Lower leg skin (tissue), 4 donors: ENCODE measurements around the gene SLC1A7. TPM values are rescaled to one million over a fixed set of nuclear protein-coding genes. Genes with fewer than 3 reads are reported as not detected.

Experiments used
- DNase-seq, 2 donors: peaks; one replicate each; pipeline ENCODE4 v3.0.0-alpha.2; 2019; ENCODE audit warnings: low spot score in 2 of 2
- H3K4me3 ChIP-seq: fragments of 200-600 bp; sonication (generic); 2 replicates; pipeline ENCODE4 v1.5.1; 2017; ENCODE audit warnings: mild to moderate bottlenecking, low read depth; ENCODE audit not compliant: poor library complexity, severe bottlenecking
- POLR2A ChIP-seq, 2 donors: fragments of 450-650 bp; IDR thresholded peaks; one replicate each; pipeline ENCODE4 v1.6.1; 2016 to 2017; ENCODE audit warnings: antibody characterized with exemption in 2 of 2, mild to moderate bottlenecking in 1 of 2, moderate library complexity in 1 of 2
- WGBS, 2 donors: methylation state at CpG; one replicate each; pipeline ENCODE4 v1.1.5; 2018; 5-methylcytosine and 5-hydroxymethylcytosine counted together
- intact Hi-C: fragments of 100-400 bp; cut with DNase I; formaldehyde crosslinking; loops from one replicate; pipeline ENCODE4 v1.15.0; 2023; ENCODE audit warnings: low total_unique reads
- total RNA-seq, 4 donors: library from RNA; depleted of rRNA; stranded (reverse); fragments of >200 nt; gene quantifications; one replicate each; pipeline ENCODE4 v1.1.0, GENCODE V29; 2016
- TF ChIP-seq, protein P1 (sequence below), 3 donors: fragments of 450-650 bp; IDR thresholded peaks; one replicate each; pipeline ENCODE4 v1.5.1; 2016; ENCODE audit warnings: antibody characterized with exemption in 3 of 3, mild to moderate bottlenecking in 3 of 3, moderate library complexity in 2 of 3

Gene SLC1A7
- total RNA-seq, 4 donors from 2014 or later: not detected

DNA sequence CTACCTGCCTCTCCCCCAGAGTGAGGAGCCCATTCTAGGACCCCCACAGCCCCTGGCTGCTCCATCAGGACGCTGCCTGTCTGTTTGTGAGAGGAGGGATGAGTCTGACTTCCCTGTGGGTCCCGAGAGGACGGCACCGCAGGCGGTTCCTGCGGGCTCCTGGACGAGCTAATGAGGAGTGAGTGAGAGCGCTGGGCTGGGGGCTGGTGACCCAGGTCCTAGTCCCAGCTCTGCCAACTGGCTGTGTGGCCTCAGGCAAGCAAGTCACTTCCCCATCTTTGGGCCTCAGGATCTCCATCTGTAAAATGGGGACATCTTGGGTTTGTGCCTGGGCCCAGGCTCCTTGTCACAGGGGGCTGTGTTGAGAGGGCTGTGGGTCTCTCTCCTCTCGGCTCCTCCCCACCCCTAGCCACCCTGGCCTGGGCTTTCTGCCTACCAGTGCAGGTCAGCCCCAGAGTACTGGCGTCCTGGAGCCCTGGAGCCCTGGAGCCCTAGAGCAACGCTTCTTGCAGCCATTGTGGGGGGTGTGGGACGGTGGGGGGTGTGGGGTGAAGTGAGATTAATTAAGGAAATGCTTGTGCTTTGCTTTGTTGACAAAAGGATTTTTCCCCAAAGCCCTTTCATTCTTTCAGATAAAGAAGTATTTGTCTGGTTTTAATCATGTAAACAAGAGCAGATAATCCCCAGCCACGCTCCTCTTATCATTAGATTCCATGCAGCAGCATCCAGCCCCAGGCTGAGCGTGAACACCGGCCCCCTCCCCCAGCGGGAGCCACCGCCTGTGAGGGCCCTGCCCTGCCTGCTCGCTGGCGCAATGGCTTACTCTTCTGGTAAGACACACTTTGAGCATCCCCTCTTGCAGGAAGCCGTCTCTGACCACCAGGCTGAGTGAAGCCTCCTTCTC is 26.8 kb downstream of the SLC1A7 start:
- no peak for TF ChIP-seq POLR2A (IDR thresholded peaks at IDR 0.05)
- TF ChIP-seq, protein P1, sequence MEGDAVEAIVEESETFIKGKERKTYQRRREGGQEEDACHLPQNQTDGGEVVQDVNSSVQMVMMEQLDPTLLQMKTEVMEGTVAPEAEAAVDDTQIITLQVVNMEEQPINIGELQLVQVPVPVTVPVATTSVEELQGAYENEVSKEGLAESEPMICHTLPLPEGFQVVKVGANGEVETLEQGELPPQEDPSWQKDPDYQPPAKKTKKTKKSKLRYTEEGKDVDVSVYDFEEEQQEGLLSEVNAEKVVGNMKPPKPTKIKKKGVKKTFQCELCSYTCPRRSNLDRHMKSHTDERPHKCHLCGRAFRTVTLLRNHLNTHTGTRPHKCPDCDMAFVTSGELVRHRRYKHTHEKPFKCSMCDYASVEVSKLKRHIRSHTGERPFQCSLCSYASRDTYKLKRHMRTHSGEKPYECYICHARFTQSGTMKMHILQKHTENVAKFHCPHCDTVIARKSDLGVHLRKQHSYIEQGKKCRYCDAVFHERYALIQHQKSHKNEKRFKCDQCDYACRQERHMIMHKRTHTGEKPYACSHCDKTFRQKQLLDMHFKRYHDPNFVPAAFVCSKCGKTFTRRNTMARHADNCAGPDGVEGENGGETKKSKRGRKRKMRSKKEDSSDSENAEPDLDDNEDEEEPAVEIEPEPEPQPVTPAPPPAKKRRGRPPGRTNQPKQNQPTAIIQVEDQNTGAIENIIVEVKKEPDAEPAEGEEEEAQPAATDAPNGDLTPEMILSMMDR (IDR thresholded peaks at IDR 0.05): no peak
- peak in 1 of 2 donors; percentile 81 for DNase-seq
- intact Hi-C loops: no loop called here
- no peak overlapping the region for H3K4me3 ChIP-seq
- 63 to 70% methylated on average over 18 to 20 of the region's 20 CpGs for WGBS, 2 donors

DNA sequence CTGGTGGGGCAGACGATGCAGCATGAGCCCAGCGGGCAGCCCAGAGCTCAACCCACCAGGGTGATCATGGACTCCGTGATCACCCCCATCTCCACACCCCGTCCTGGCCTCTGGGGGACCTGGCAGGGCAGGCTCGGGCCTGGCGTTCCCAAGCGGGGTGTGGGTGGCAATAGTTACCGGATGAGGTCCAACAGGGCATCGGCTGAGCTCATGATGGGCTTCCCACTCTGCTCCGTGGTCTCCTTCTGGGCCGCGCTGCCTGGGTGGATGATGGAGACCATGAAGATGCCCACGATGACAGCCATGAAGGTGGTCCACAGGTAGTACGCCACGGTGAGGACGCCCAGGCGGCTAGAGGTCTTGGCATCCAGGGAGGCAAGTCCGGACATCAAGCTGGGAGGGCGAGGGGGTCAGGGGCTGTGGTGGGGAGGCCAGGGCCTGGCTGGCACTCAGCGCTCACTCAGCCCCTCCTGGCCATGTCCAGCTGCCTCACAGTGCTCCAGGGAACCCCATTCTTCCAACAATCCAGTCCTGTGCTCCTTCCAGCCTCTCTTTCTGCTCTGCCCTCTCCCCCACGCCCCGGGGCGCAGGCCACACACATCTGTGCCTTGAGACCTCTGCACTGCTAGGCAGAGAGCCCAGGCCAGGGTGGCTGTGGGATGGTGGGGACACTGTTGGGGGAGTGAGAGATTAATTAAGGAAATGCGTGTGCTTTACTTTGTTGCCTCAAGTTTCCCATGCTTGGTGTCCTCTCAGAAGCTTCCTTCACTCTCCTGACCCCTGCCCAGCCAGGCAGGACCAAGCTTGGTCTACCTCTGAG is 27.6 kb downstream of the SLC1A7 start:
- no peak overlapping the region for H3K4me3 ChIP-seq
- TF ChIP-seq, protein P1 (IDR thresholded peaks at IDR 0.05): no peak
- no peak for TF ChIP-seq POLR2A (IDR thresholded peaks at IDR 0.05)
- intact Hi-C loops: no loop called here
- DNase-seq: no peak
- 92 to 93% methylated on average over 24 of the region's 24 CpGs for WGBS, 2 donors

DNA sequence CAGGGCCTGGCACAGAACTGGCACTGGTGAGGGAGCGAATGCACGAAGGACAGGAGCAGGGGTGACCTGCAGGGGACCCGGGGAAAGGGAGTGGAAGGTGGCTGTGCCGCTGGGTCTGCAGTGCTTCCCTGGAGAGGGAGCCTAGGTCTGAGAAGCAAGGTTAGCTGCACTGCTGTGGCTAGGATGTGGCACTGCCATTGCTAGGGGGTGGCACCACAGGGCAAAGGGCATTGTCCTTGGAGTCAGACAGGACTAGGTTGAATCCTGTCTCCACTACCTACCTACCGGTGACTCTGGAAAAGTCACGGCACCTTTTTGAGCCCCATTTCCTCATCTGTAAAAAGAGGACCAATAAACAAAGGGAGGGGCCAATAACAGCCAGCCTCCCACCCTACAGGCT is 28.3 kb downstream of the SLC1A7 start:
- intact Hi-C loops: no loop called here
- no peak for DNase-seq
- TF ChIP-seq POLR2A (IDR thresholded peaks at IDR 0.05): no peak
- TF ChIP-seq, protein P1 (IDR thresholded peaks at IDR 0.05): no peak
- 98% methylated on average over 6 of the region's 6 CpGs for WGBS, 2 donors
- no peak overlapping the region for H3K4me3 ChIP-seq

DNA sequence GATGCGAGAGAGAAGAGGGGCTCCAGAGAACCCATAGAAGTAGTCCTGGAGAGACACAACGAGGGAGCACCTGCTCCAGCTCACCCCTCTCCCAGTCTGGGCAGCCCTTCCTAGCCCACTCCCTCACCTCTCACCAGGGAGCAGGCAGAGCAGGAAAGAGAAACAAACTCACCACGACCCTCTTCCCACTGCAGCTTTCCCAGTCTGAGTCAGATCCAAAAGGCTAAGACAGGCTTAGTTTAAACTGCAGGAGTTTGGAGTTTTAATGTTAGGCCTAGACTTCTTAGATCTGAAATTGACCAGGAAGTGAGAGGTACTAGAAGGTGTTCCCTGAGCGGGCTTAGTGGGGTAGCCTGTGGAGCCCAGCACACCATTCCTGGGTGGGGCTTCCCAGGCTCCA is 29.6 kb downstream of the SLC1A7 start:
- H3K4me3 ChIP-seq: no peak overlapping the region
- WGBS, 2 donors: 90 to 94% methylated on average over 4 of the region's 4 CpGs
- intact Hi-C loops: no loop called here
- TF ChIP-seq, protein P1 (IDR thresholded peaks at IDR 0.05): no peak
- TF ChIP-seq POLR2A (IDR thresholded peaks at IDR 0.05): no peak
- DNase-seq: no peak

DNA sequence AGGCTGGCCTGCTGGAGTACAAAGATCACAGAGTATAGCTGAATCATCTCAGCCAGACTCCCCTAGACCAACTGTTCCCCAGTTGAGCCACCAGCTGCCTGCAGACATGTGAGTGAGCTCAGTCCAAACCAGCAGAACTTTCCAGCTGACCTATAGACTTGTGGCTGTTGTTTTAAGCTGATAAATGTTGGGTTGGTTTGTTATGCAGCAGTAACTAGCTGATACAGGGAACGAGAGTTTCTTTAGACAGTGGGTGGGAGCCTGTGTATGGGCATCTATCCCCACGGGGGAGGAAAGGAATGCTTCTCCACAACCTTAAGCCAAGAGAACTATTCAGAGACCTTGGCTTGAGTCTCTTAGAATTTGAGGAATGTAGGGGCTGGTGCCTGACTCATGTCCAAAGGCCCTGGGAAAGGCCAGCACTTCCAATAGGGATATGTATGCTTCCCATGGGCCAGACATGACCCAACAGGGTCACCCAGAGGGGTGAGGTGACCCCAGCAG is 30.1 kb downstream of the SLC1A7 start:
- no peak overlapping the region for H3K4me3 ChIP-seq
- no peak for DNase-seq
- no peak for TF ChIP-seq POLR2A (IDR thresholded peaks at IDR 0.05)
- TF ChIP-seq, protein P1 (IDR thresholded peaks at IDR 0.05): no peak
- intact Hi-C loops: no loop called here
- WGBS, 2 donors: 73 to 81% methylated on average over 2 of the region's 2 CpGs
